Parathyroid adenoma (tissue), 2 donors: ENCODE measurements around the gene PRR4.

Experiments
- H2AFZ ChIP-seq: fragments of 300-600 bp; sonication (generic); one replicate; pipeline ENCODE4 v1.7.0; 2017; ENCODE audit warnings: antibody characterized with exemption, mild to moderate bottlenecking
- H3K27ac ChIP-seq: fragments of 300-600 bp; sonication (generic); one replicate; pipeline ENCODE4 v1.7.0; 2017
- H3K27me3 ChIP-seq: fragments of 300-600 bp; sonication (generic); one replicate; pipeline ENCODE4 v1.7.0; 2017; ENCODE audit warnings: low read length; ENCODE audit not compliant: control insufficient read depth, insufficient read depth
- H3K36me3 ChIP-seq: fragments of 300-600 bp; sonication (generic); one replicate; pipeline ENCODE4 v1.7.0; 2017; ENCODE audit warnings: low read length; ENCODE audit not compliant: control insufficient read depth, insufficient read depth
- H3K4me1 ChIP-seq: fragments of 300-600 bp; sonication (generic); one replicate; pipeline ENCODE4 v1.7.0; 2017; ENCODE audit warnings: control low read depth
- H3K4me2 ChIP-seq: fragments of 300-600 bp; sonication (generic); one replicate; pipeline ENCODE4 v1.7.0; 2017; ENCODE audit warnings: low read length
- H3K4me3 ChIP-seq: fragments of 300-600 bp; sonication (generic); one replicate; pipeline ENCODE4 v1.7.0; 2017; ENCODE audit warnings: low read depth, low read length
- H3K79me2 ChIP-seq: fragments of 300-600 bp; sonication (generic); one replicate; pipeline ENCODE4 v1.7.0; 2017; ENCODE audit warnings: control low read depth
- H3K9ac ChIP-seq: fragments of 300-600 bp; sonication (generic); one replicate; pipeline ENCODE4 v1.7.0; 2017; ENCODE audit warnings: mild to moderate bottlenecking
- H3K9me3 ChIP-seq: fragments of 300-600 bp; sonication (generic); one replicate; pipeline ENCODE4 v1.7.0; 2017; ENCODE audit warnings: low read length; ENCODE audit not compliant: control insufficient read depth
- CTCF ChIP-seq: fragments of 300-600 bp; sonication (generic); IDR thresholded peaks from one replicate; pipeline ENCODE4 v1.7.0; 2017; ENCODE audit warnings: antibody characterized with exemption, mild to moderate bottlenecking
- donor health status: primary hyperparathyroidism.

Gene PRR4

GRCh38 chr12:10849425-10849878, at the start of gene PRR4:
TSS of gene PRR4 (minus strand) at chr12:10849475. CDS start at chr12:10849437, 38 bp downstream.
- H2AFZ ChIP-seq = no peak within 1 kb of the TSS

GRCh38 chr12:10896854-10897253, 47.6 kb upstream of the PRR4 start:
- Histone ChIP-seq H3K79me2 (peaks cover 5% of the 10 kb centered on the region), H3K9ac (no peak overlapping the region), H3K4me2 (no peak overlapping the region), H3K27ac (no peak overlapping the region), H2AFZ (no peak overlapping the region), H3K36me3 (no peaks in the 10 kb centered on the region), H3K4me1 (no peaks in the 10 kb centered on the region), H3K9me3 (no peaks in the 10 kb centered on the region), H3K27me3 (no peaks in the 10 kb centered on the region), H3K4me3 (no peak overlapping the region)
- no peak for TF ChIP-seq CTCF

More at GRCh38 chr12:10849425-10849878, at the start of gene PRR4:
- H3K27me3 ChIP-seq = no peaks in the 10 kb centered on the region
- H3K4me3 ChIP-seq = no peak within 1 kb of the TSS
- no peak within 1 kb of the TSS for H3K27ac ChIP-seq
- peaks cover 3% of the 10 kb centered on the region for H3K4me1 ChIP-seq
- H3K36me3 ChIP-seq = no peaks in the 10 kb centered on the region
- no peaks in the 10 kb centered on the region for H3K9me3 ChIP-seq
- no peak for TF ChIP-seq CTCF
- H3K4me2 ChIP-seq = no peak within 1 kb of the TSS
- H3K79me2 ChIP-seq = no peaks in the 10 kb centered on the region
- no peak within 1 kb of the TSS for H3K9ac ChIP-seq

GRCh38 chr12:10891937-10892336, 42.7 kb upstream of the PRR4 start:
- H3K9me3 ChIP-seq = no peaks in the 10 kb centered on the region
- no peak overlapping the region for H2AFZ ChIP-seq
- H3K4me1 ChIP-seq = peaks cover 1% of the 10 kb centered on the region
- no peaks in the 10 kb centered on the region for H3K79me2 ChIP-seq
- H3K27me3 ChIP-seq = no peaks in the 10 kb centered on the region
- H3K36me3 ChIP-seq = no peaks in the 10 kb centered on the region
- TF ChIP-seq CTCF = no peak
- no peak overlapping the region for H3K9ac ChIP-seq
- no peak overlapping the region for H3K27ac ChIP-seq
- H3K4me3 ChIP-seq = no peak overlapping the region
- no peak overlapping the region for H3K4me2 ChIP-seq

GRCh38 chr12:10889226-10889625, 40.0 kb upstream of the PRR4 start:
- Histone ChIP-seq H3K4me2 (no peak overlapping the region), H3K9me3 (no peaks in the 10 kb centered on the region), H3K4me3 (no peak overlapping the region), H3K27ac (no peak overlapping the region), H2AFZ (no peak overlapping the region), H3K9ac (no peak overlapping the region), H3K27me3 (no peaks in the 10 kb centered on the region), H3K36me3 (no peaks in the 10 kb centered on the region), H3K4me1 (peaks cover 5% of the 10 kb centered on the region), H3K79me2 (no peaks in the 10 kb centered on the region)
- TF ChIP-seq CTCF = no peak

GRCh38 chr12:10884086-10884725, 34.9 kb upstream of the PRR4 start, which contains the start of gene PRH1:
TSS of gene PRH1 (minus strand) at chr12:10884255. CDS start at chr12:10884217, 38 bp downstream.
- no peak for TF ChIP-seq CTCF
- H3K27me3 ChIP-seq = no peaks in the 10 kb centered on the region

More at GRCh38 chr12:10884086-10884725, 34.9 kb upstream of the PRR4 start, which contains the start of gene PRH1:
- Histone ChIP-seq H3K9me3 (no peaks in the 10 kb centered on the region), H3K27ac (no peak within 1 kb of the TSS), H2AFZ (no peak within 1 kb of the TSS), H3K4me1 (peaks cover 5% of the 10 kb centered on the region), H3K4me2 (no peak within 1 kb of the TSS), H3K36me3 (no peaks in the 10 kb centered on the region), H3K4me3 (no peak within 1 kb of the TSS), H3K79me2 (no peaks in the 10 kb centered on the region), H3K9ac (no peak within 1 kb of the TSS)
